Testis (tissue), 2 donors: Measurements from ENCODE around the gene CETN1.

Source experiments
- POLR2A ChIP-seq: fragments of 450-650 bp; IDR thresholded peaks from one replicate; pipeline ENCODE4 v1.6.1; 2017; ENCODE audit warnings: antibody characterized with exemption, mild to moderate bottlenecking, moderate library complexity
- TF ChIP-seq, protein P1 (sequence below), 3 experiments: fragments of 450-650 bp in 2 of 3; fragments of 200-600 bp in 1 of 3; sonication (generic) in 1 of 3; IDR thresholded peaks; one replicate each; pipeline ENCODE4 v1.5.1; 2016 to 2019; ENCODE audit warnings: antibody characterized with exemption in 3 of 3, mild to moderate bottlenecking in 2 of 3, moderate library complexity in 1 of 3

DNA sequence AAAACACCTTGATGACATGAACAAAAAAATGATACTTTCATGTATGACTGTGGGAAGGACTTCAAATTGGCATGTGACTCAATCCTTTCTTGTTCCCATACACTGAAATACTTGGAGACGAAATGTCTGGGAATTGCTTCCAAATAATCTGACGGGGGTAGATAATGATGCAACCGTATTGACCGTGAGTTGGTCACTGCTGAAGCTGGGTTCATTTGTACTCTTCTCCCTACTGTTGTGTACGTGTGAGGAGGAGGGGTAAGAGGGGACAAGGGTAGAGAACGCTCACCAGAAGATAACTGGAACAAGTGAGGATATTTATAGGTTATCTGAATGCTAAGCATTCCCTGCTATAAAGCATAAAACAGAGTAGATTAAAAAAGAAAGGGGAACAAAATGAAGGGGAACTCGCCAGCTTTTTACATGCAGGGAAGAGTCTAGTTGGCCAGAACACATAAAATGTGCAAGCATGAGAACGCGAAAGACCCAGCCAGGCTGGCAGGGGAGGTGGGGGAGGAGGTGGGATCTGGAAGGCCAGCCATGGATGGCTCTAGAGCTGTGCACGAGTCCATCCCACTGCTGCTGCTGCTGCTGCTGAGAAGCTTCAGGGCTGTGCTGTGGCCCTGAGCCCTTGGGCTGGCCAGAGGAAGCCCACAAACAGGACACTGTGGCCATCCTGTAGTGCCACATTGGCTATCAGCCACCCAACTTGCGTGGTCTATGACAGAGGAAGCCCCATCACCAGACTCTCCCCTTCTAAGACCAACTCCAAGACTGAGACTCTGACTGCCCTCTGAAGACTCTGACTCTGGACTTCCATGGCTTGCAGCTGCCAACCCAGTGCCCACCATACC, 15.2 kb upstream of the CETN1 start:
- TF ChIP-seq, protein P1, sequence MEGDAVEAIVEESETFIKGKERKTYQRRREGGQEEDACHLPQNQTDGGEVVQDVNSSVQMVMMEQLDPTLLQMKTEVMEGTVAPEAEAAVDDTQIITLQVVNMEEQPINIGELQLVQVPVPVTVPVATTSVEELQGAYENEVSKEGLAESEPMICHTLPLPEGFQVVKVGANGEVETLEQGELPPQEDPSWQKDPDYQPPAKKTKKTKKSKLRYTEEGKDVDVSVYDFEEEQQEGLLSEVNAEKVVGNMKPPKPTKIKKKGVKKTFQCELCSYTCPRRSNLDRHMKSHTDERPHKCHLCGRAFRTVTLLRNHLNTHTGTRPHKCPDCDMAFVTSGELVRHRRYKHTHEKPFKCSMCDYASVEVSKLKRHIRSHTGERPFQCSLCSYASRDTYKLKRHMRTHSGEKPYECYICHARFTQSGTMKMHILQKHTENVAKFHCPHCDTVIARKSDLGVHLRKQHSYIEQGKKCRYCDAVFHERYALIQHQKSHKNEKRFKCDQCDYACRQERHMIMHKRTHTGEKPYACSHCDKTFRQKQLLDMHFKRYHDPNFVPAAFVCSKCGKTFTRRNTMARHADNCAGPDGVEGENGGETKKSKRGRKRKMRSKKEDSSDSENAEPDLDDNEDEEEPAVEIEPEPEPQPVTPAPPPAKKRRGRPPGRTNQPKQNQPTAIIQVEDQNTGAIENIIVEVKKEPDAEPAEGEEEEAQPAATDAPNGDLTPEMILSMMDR (IDR thresholded peaks at IDR 0.05): no peak
- TF ChIP-seq POLR2A: no peak
